PC-9 (cell line): ENCODE results near the gene INPP5B. TPM values are rescaled to one million over a fixed set of nuclear protein-coding genes. Genes with fewer than 3 reads are reported as not detected.
"Not testable (repeated sequence)": the region's sequence is repeated elsewhere in the genome, so short reads cannot be mapped to it uniquely, and the experiment has no call there.

Experiments
- BruUV-seq: library from RNA; stranded (reverse); fragments of 400-500 nt; replicated peaks from 2 replicates; lab custom pipeline; 2021; lab: Mats Ljungman, UMichigan
- CTCF ChIA-PET: fragments of 300-600 bp; sonication (Branson Sonifier 250); formaldehyde crosslinking; loops from one replicate; lab custom pipeline; 2022; ENCODE audit warnings: antibody characterized with exemption; lab: Charles Lee
- POLR2A ChIA-PET: fragments of 300-600 bp; sonication (Branson Sonifier 250); formaldehyde crosslinking; loops from one replicate; lab custom pipeline; 2022; ENCODE audit warnings: antibody characterized with exemption; ENCODE audit not compliant: unreplicated experiment; lab: Charles Lee
- DNase-seq, 2 experiments: peaks; one replicate each; pipeline versions ENCODE4 v3.0.0 to v3.0.0-alpha.2; 2015 to 2022; ENCODE audit warnings: mixed read lengths in 1 of 2
- H2AFZ ChIP-seq: fragments of 200-600 bp; sonication (generic); 2 replicates; pipeline ENCODE4 v1.8.1; 2017; ENCODE audit warnings: antibody characterized with exemption
- H3F3A ChIP-seq: fragments of 200-600 bp; sonication (generic); 2 replicates; pipeline ENCODE4 v1.8.1; 2017; ENCODE audit warnings: antibody characterized with exemption, mild to moderate bottlenecking, low read depth; ENCODE audit not compliant: insufficient read depth
- H3K27ac ChIP-seq: fragments of 200-600 bp; sonication (generic); 2 replicates; pipeline ENCODE4 v1.6.1; 2016; ENCODE audit warnings: mixed run types
- H3K27me3 ChIP-seq: fragments of 200-600 bp; sonication (generic); 2 replicates; pipeline ENCODE4 v1.6.1; 2016; ENCODE audit warnings: low read depth, mixed run types; ENCODE audit not compliant: insufficient read depth
- H3K36me3 ChIP-seq: fragments of 200-600 bp; sonication (generic); 2 replicates; pipeline ENCODE4 v1.6.1; 2016; ENCODE audit warnings: low read depth, mixed run types
- H3K4me1 ChIP-seq: fragments of 200-600 bp; sonication (generic); replicated peaks from 2 replicates; pipeline ENCODE4 v1.6.1; 2016; ENCODE audit warnings: mixed run types; ENCODE audit not compliant: insufficient read depth
- H3K4me2 ChIP-seq: fragments of 200-600 bp; sonication (generic); 2 replicates; pipeline ENCODE4 v1.6.1; 2017; ENCODE audit warnings: mixed run types
- H3K4me3 ChIP-seq: fragments of 200-600 bp; sonication (generic); 2 replicates; pipeline ENCODE4 v1.6.1; 2016; ENCODE audit warnings: mixed run types
- H3K79me2 ChIP-seq: fragments of 200-600 bp; sonication (generic); 2 replicates; pipeline ENCODE4 v1.6.1; 2017; ENCODE audit warnings: low read depth, mixed run types
- H3K9me2 ChIP-seq: fragments of 200-600 bp; sonication (generic); 2 replicates; pipeline ENCODE4 v1.8.1; 2017; ENCODE audit warnings: mild to moderate bottlenecking; ENCODE audit not compliant: insufficient read depth
- H3K9me3 ChIP-seq: fragments of 200-600 bp; sonication (generic); 2 replicates; pipeline ENCODE4 v1.8.1; 2016; ENCODE audit warnings: low read depth; ENCODE audit not compliant: insufficient read depth
- H4K20me1 ChIP-seq: fragments of 200-600 bp; sonication (generic); 2 replicates; pipeline ENCODE4 v1.8.1; 2017; ENCODE audit not compliant: insufficient read depth
- CTCF ChIP-seq: fragments of 200-600 bp; sonication (generic); conservative IDR thresholded peaks from 2 replicates; pipeline ENCODE4 v1.6.1; 2017; ENCODE audit warnings: mixed run types, antibody characterized with exemption, mild to moderate bottlenecking, moderate library complexity
- EZH2 ChIP-seq: fragments of 200-600 bp; sonication (generic); IDR thresholded peaks from 2 replicates; pipeline ENCODE4 v1.8.0; 2017; ENCODE audit warnings: antibody characterized with exemption, low read depth
- intact Hi-C: fragments of 100-400 bp; cut with micrococcal nuclease; formaldehyde crosslinking; loops from one replicate; pipeline ENCODE4 v1.10.0; 2022; ENCODE audit not compliant: unreplicated experiment
- total RNA-seq: library from RNA; stranded (reverse); gene quantifications from 2 replicates; pipeline ENCODE4 v1.2.3, GENCODE V29; 2021

INPP5B gene
- total RNA-seq, 1 experiment from 2014 or later = 28.1 TPM

GRCh38 chr1:37915476-37916093 lies 31.3 kb downstream of the INPP5B start:
- H3K9me3 ChIP-seq = peaks cover 6% of the 10 kb centered on the region; the same call in 1 of the 2 replicates
- no peak overlapping the region for H3K4me2 ChIP-seq
- TF ChIP-seq EZH2 (no peak), CTCF (no peak)
- ChIA-PET CTCF (no interaction called here), POLR2A (no interaction called here)
- no peak overlapping the region for H3K4me3 ChIP-seq
- H2AFZ ChIP-seq = no peak overlapping the region
- H4K20me1 ChIP-seq = peaks cover 6% of the 10 kb centered on the region; the same call in 1 of the 2 replicates
- no peaks in the 10 kb centered on the region for H3K27me3 ChIP-seq
- H3K4me1 ChIP-seq = no peaks in the 10 kb centered on the region
- intact Hi-C loops = no loop called here
- no peak overlapping the region for H3K27ac ChIP-seq
- peaks cover 6% of the 10 kb centered on the region; the same call in 1 of the 2 replicates for H3K79me2 ChIP-seq
- no peaks in the 10 kb centered on the region for H3K9me2 ChIP-seq
- H3F3A ChIP-seq = no peaks in the 10 kb centered on the region
- H3K36me3 ChIP-seq = no peaks in the 10 kb centered on the region
- no TSS peak for BruUV-seq
- no peak for DNase-seq

GRCh38 chr1:37914719-37915475 lies 32.0 kb downstream of the INPP5B start:
- H3K9me3 ChIP-seq = peaks cover 6% of the 10 kb centered on the region; the same call in 1 of the 2 replicates

GRCh38 chr1:37911478-37911877 lies 35.4 kb downstream of the INPP5B start:
- H3K4me1 ChIP-seq = peaks cover 11% of the 10 kb centered on the region
- H3K27me3 ChIP-seq, BruUV-seq, H3K9me2 ChIP-seq, DNase-seq, H3K9me3 ChIP-seq, intact Hi-C loops, H3K36me3 ChIP-seq, H2AFZ ChIP-seq, H4K20me1 ChIP-seq, CTCF ChIA-PET, POLR2A ChIA-PET, H3K79me2 ChIP-seq, H3K4me2 ChIP-seq, H3K27ac ChIP-seq, H3K4me3 ChIP-seq, H3F3A ChIP-seq: not testable (repeated sequence)

More at GRCh38 chr1:37914719-37915475, 32.0 kb downstream of the INPP5B start:
- ChIA-PET CTCF (no interaction called here), POLR2A (no interaction called here)
- Histone ChIP-seq H3K27ac (no peak overlapping the region), H4K20me1 (peaks cover 6% of the 10 kb centered on the region; the same call in 1 of the 2 replicates), H3K4me1 (no peaks in the 10 kb centered on the region), H3K27me3 (no peaks in the 10 kb centered on the region), H2AFZ (no peak overlapping the region), H3K4me3 (no peak overlapping the region), H3K79me2 (peaks cover 4% of the 10 kb centered on the region; the same call in 1 of the 2 replicates), H3K4me2 (no peak overlapping the region), H3K36me3 (no peaks in the 10 kb centered on the region), H3K9me2 (no peaks in the 10 kb centered on the region), H3F3A (no peaks in the 10 kb centered on the region)
- TF ChIP-seq CTCF = no peak
- TF ChIP-seq EZH2 = no peak
- no TSS peak for BruUV-seq
- no peak for DNase-seq
- intact Hi-C loops = no loop called here

GRCh38 chr1:37910886-37911285 lies 36.0 kb downstream of the INPP5B start:
- DNase-seq, H3K9me3 ChIP-seq, intact Hi-C loops, H3K4me3 ChIP-seq, H4K20me1 ChIP-seq, H3K36me3 ChIP-seq, CTCF ChIA-PET, POLR2A ChIA-PET, H3K9me2 ChIP-seq, H3K79me2 ChIP-seq, H3K27me3 ChIP-seq, H3F3A ChIP-seq, H3K4me2 ChIP-seq, H3K27ac ChIP-seq, BruUV-seq, H2AFZ ChIP-seq: not testable (repeated sequence)
- peaks cover 11% of the 10 kb centered on the region for H3K4me1 ChIP-seq

- H3K79me2 ChIP-seq, H3K27me3 ChIP-seq, BruUV-seq, POLR2A ChIA-PET, DNase-seq, H3K9me2 ChIP-seq, H3K4me2 ChIP-seq, H3K36me3 ChIP-seq, H3K4me3 ChIP-seq, CTCF ChIA-PET, H2AFZ ChIP-seq, H3K9me3 ChIP-seq, H3K27ac ChIP-seq, H4K20me1 ChIP-seq, H3F3A ChIP-seq, intact Hi-C loops: not testable (repeated sequence)
- H3K4me1 ChIP-seq = peaks cover 11% of the 10 kb centered on the region
Measured at GRCh38 chr1:37908531-37908930, 38.3 kb downstream of the INPP5B start.
